Activated T-cell treated with anti-CD3 and anti-CD28 coated beads, Interleukin-2, amount 50 U/mL, for 72 hours (primary cell): ENCODE data around the gene FOXB1. TPM values are rescaled to one million over a fixed set of nuclear protein-coding genes. Genes with fewer than 3 reads are reported as not detected.

Experiments used
- ATAC-seq, 2 donors: fragments of 150-1000 bp; cut with Tn5 transposase; replicated peaks in 1 of 2; 2 replicates each; pipeline ENCODE4 v1.10.0; 2021; ENCODE audit warnings: moderate library complexity in 2 of 2, mild to moderate bottlenecking in 1 of 2
- DNase-seq, 2 donors: peaks; one replicate each; pipeline ENCODE4 v3.0.0; 2021 to 2022; ENCODE audit warnings: mixed read lengths in 1 of 2
- H3K27ac Mint-ChIP-seq: one replicate; pipeline ENCODE4 v1.8.0; 2022; ENCODE audit warnings: mild to moderate bottlenecking, moderate library complexity, mixed read lengths
- H3K27me3 Mint-ChIP-seq: one replicate; pipeline ENCODE4 v1.8.0; 2022; ENCODE audit warnings: low read depth, mixed read lengths
- H3K36me3 Mint-ChIP-seq, 2 donors: one replicate each; pipeline ENCODE4 v1.8.0; 2022; ENCODE audit warnings: mixed read lengths in 2 of 2, mild to moderate bottlenecking in 1 of 2; ENCODE audit not compliant: insufficient read depth in 2 of 2
- H3K4me1 Mint-ChIP-seq: one replicate; pipeline ENCODE4 v1.8.0; 2022; ENCODE audit warnings: low read depth, mixed read lengths
- H3K4me3 Mint-ChIP-seq, 2 donors: one replicate each; pipeline ENCODE4 v1.8.0; 2022; ENCODE audit warnings: mild to moderate bottlenecking in 2 of 2, mixed read lengths in 2 of 2, moderate library complexity in 2 of 2
- H3K9me3 Mint-ChIP-seq, 2 donors: one replicate each; pipeline ENCODE4 v1.8.0; 2022; ENCODE audit warnings: mixed read lengths in 2 of 2
- total RNA-seq, 2 donors: library from RNA; stranded (reverse); gene quantifications; one replicate each; pipeline ENCODE4 v1.2.3, GENCODE V29; 2022

The FOXB1 gene
- total RNA-seq, 2 donors from 2014 or later, result 2.7 to 6.0 TPM

DNA sequence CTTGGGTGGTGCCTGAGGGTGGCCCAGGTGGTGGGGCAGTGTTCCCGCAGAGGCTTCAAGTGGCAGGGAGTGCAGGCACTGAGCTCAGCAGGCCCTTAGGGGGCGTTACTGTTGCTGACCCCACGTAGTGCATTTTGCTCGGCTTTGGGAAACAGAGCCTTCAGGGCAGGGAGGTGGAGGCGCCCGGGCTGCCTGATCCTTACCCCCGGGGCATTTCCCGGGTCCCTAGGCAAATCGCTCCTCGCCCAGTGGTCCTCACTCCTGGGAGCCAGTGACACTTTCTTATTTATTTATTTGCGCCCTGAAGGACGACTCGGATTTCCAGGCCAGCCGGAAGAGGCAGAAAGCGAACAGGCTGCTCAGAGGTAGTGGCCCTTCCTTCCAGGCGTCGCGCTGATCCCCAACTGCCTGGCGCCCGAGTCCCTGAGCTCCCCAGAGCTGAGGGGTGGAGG lies 10.1 kb upstream of the FOXB1 start:
- peak overlapping the region; percentile 81 to 93 for H3K4me3 Mint-ChIP-seq
- peak in 1 of 2 donors; percentile 46 for DNase-seq
- peaks cover 53% of the 10 kb centered on the region for H3K4me1 Mint-ChIP-seq
- no peaks in the 10 kb centered on the region for H3K9me3 Mint-ChIP-seq
- peaks cover 92% of the 10 kb centered on the region for H3K27me3 Mint-ChIP-seq
- ATAC-seq, result peak; percentile 31 to 41
- no peak overlapping the region for H3K27ac Mint-ChIP-seq
- H3K36me3 Mint-ChIP-seq, result no peaks in the 10 kb centered on the region

- Mint-ChIP-seq H3K27me3 (peaks cover 95% of the 10 kb centered on the region), H3K27ac (no peak overlapping the region), H3K4me3 (peak overlapping the region; percentile 81 to 93), H3K4me1 (peaks cover 58% of the 10 kb centered on the region), H3K36me3 (no peaks in the 10 kb centered on the region), H3K9me3 (no peaks in the 10 kb centered on the region)
- no peak for DNase-seq
- no peak for ATAC-seq
These were observed 9.6 kb upstream of the FOXB1 start for GRCh38 chr15:59994526-59994887.

DNA sequence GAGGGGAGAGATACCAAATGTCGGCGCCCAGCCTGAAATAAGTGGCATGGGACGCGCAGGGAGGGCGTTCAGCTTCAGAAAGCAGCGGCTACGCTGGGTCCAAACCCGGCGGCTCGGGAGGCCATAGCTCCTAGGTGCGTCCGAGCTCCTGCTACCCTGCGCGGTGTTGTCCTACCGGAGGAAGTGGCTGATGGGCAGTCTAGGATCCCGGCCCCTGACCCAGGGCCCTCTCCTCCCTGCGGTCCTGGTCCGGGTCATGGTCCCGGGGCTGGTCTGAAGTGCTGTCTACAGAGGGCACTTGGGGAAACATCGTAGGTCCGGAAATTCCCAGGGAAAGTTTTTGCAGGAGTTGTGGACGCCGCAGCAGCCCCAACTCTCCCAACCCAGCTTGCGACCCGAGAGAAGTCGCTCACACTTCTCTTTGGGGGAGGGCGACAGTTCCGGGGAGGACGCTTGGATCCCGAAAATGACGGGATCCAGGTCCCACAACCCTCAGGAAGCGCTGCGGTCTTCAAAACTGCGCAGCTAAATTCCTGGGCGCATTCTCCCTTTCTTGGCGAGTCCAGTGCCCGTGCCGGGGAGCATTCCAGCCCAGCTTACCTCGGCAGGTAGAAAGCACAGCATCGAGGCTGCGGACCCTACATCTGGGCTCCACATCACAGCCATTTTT lies 9.1 kb upstream of the FOXB1 start:
- DNase-seq, result no peak
- Mint-ChIP-seq H3K4me3 (peak overlapping the region; percentile 81 to 93), H3K9me3 (no peaks in the 10 kb centered on the region), H3K36me3 (no peaks in the 10 kb centered on the region), H3K27ac (no peak overlapping the region), H3K27me3 (peaks cover 96% of the 10 kb centered on the region), H3K4me1 (peaks cover 63% of the 10 kb centered on the region)
- ATAC-seq, result no peak

- no peaks in the 10 kb centered on the region for H3K9me3 Mint-ChIP-seq
- H3K4me3 Mint-ChIP-seq, result peak overlapping the region; percentile 81 to 93
- DNase-seq (no peak), ATAC-seq (no peak)
- H3K36me3 Mint-ChIP-seq, result no peaks in the 10 kb centered on the region
- peak overlapping the region; percentile 75 for H3K27ac Mint-ChIP-seq
- H3K4me1 Mint-ChIP-seq, result peaks cover 70% of the 10 kb centered on the region
- H3K27me3 Mint-ChIP-seq, result peaks cover 99% of the 10 kb centered on the region
These were observed 8.4 kb upstream of the FOXB1 start for GRCh38 chr15:59995568-59996297.

- H3K4me3 Mint-ChIP-seq, result peak overlapping the region; percentile 81 to 93
- peak in 1 of 2 donors; percentile 34 for DNase-seq
- H3K9me3 Mint-ChIP-seq, result no peaks in the 10 kb centered on the region
- peak in 1 of 2 donors; percentile 33 for ATAC-seq
- H3K4me1 Mint-ChIP-seq, result peaks cover 78% of the 10 kb centered on the region
- H3K27ac Mint-ChIP-seq, result no peak overlapping the region
- H3K27me3 Mint-ChIP-seq, result peaks cover 100% of the 10 kb centered on the region
- H3K36me3 Mint-ChIP-seq, result peaks cover 2% of the 10 kb centered on the region in 2 donors
These were observed 7.6 kb upstream of the FOXB1 start for GRCh38 chr15:59996298-59997041.

GRCh38 chr15:59997070-59997701 lies 6.9 kb upstream of the FOXB1 start:
- peak; percentile 82 to 84 for DNase-seq
- Mint-ChIP-seq H3K36me3 (peaks cover 2% of the 10 kb centered on the region in 2 donors), H3K27me3 (peaks cover 100% of the 10 kb centered on the region), H3K4me1 (peaks cover 85% of the 10 kb centered on the region), H3K9me3 (no peaks in the 10 kb centered on the region), H3K4me3 (peak overlapping the region; percentile 81 to 93), H3K27ac (peak overlapping the region; percentile 34)
- ATAC-seq, result peak; percentile 88 to 89

DNA sequence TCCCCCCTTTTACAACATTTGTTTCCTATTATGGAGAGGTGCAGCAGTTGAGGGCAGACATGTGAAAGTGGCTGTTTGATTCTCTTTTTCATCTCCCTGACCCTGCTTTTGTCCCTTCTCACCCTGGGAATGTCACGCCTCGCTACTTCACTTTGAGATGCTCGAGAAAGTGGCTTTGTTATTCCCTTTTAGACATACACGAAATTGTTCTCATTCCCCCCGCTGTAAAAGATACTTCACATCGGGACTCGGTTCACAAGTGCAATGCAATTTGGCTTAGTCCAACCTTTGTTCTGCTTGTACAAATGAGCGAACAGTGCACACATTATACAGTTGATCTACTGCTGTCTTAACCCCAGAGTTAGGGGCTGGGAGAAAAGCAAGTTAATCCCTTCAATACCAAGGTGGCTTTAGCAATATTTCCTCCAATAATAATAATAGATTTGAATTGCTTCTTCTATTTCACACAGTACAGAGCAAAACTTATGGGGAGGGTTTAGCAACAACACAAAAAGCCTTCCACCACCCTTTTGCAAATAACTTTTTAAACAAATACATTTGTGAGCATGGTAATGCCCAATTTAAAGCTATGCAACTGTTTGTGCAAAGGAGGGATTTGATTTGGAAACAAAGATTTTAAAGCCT lies 5.7 kb upstream of the FOXB1 start:
- Mint-ChIP-seq H3K4me1 (peaks cover 94% of the 10 kb centered on the region), H3K9me3 (no peaks in the 10 kb centered on the region), H3K36me3 (peaks cover 4 to 8% of the 10 kb centered on the region in 2 donors), H3K27ac (no peak overlapping the region), H3K4me3 (peak overlapping the region; percentile 81 to 93), H3K27me3 (peaks cover 98% of the 10 kb centered on the region)
- DNase-seq (no peak), ATAC-seq (no peak)

- peaks cover 4 to 8% of the 10 kb centered on the region in 2 donors for H3K36me3 Mint-ChIP-seq
- peaks cover 89% of the 10 kb centered on the region for H3K4me1 Mint-ChIP-seq
- H3K4me3 Mint-ChIP-seq, result peak overlapping the region; percentile 4 to 93
- H3K27me3 Mint-ChIP-seq, result peaks cover 91% of the 10 kb centered on the region
- H3K9me3 Mint-ChIP-seq, result no peaks in the 10 kb centered on the region
- peak overlapping the region; percentile 58 for H3K27ac Mint-ChIP-seq
- no peak for ATAC-seq
- no peak for DNase-seq
These were observed 5.0 kb upstream of the FOXB1 start for GRCh38 chr15:59998950-59999611.

DNA sequence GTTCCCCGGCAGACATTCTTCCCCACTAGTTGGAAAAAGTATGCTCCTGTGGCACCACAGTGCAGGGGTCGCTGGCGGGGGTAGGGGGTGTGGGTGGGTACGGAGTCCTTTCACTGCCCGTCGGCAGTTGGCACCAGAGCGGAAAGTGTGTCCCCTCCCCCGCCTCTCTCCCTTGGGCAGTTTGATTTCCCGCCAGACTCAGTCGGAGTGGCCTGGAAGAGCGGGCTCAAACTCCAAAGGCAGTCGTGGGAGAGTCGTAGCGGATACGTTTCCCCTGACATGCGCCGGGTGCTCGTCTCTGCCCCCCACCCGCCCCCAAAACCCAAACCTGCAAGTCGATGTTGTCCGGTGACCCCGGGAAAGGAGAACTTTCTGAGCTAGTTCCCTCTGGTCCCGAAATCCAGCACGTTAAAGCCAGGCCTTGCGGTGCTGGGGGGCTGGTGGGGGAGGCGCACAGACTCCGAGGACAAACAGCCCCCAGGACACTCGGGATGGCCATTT lies 4.4 kb upstream of the FOXB1 start:
- H3K27me3 Mint-ChIP-seq, result peaks cover 88% of the 10 kb centered on the region
- H3K27ac Mint-ChIP-seq, result no peak overlapping the region
- peak overlapping the region; percentile 4 to 43 for H3K4me3 Mint-ChIP-seq
- peaks cover 4 to 8% of the 10 kb centered on the region in 2 donors for H3K36me3 Mint-ChIP-seq
- DNase-seq (no peak), ATAC-seq (no peak)
- peaks cover 83% of the 10 kb centered on the region for H3K4me1 Mint-ChIP-seq
- no peaks in the 10 kb centered on the region for H3K9me3 Mint-ChIP-seq

DNA sequence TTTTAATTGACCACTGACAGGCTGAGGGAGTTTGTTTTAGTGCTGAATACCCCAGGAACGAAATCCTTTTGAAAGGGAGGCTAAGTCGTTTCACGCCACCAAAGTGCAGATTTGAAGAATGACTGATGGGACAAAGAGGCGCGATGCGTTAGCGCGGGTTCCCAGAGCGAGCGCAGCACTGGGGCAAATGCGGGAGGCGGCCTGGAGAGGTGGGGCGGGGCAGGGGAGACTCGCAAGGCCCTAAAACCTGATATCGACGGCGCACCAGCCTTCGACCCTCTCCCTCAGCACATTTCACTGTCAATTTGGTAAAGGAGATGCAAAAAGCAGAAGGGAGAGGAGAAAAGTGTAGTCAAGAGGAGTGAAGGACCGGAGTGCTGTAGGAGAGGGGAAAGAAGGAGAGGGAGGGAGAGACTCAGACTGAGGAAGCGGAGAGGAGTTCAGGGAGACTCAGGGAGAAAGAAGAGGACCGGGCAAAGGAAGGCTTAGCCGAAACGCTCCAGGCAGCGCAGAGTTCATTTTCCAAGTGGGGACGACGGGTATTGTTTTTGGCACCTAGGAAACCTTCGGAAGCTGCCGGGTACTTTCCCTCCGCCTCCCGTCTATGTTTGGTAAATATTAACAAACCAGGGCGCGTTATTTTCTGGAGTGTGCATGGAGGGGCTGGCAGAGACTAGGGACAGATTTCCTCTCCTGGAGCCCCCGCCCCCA lies 3.8 kb upstream of the FOXB1 start:
- ATAC-seq (no peak), DNase-seq (peak in 1 of 2 donors; percentile 37)
- Mint-ChIP-seq H3K9me3 (no peaks in the 10 kb centered on the region), H3K36me3 (peaks cover 8 to 11% of the 10 kb centered on the region in 2 donors), H3K27me3 (peaks cover 86% of the 10 kb centered on the region), H3K27ac (no peak overlapping the region), H3K4me1 (peaks cover 81% of the 10 kb centered on the region), H3K4me3 (peak overlapping the region; percentile 43 to 68)

- peak overlapping the region; percentile 2 for H3K27ac Mint-ChIP-seq
- H3K4me3 Mint-ChIP-seq, result peak overlapping the region; percentile 43 to 58
- peaks cover 81% of the 10 kb centered on the region for H3K4me1 Mint-ChIP-seq
- H3K36me3 Mint-ChIP-seq, result peaks cover 14% of the 10 kb centered on the region in 2 donors
- no peaks in the 10 kb centered on the region for H3K9me3 Mint-ChIP-seq
- ATAC-seq (no peak), DNase-seq (no peak)
- H3K27me3 Mint-ChIP-seq, result peaks cover 84% of the 10 kb centered on the region
These were observed 3.1 kb upstream of the FOXB1 start for GRCh38 chr15:60000824-60001609.
